ENCODE measurements around the gene SAMD11. TPM values are rescaled to one million over a fixed set of nuclear protein-coding genes. Genes with fewer than 3 reads are reported as not detected.

Gene SAMD11
- total RNA-seq, 1 donor from 2014 or later: 6.0 TPM

GRCh38 chr1:965526-966134 is 41.9 kb downstream of the SAMD11 start:
- Histone ChIP-seq H3K36me3 (no peaks in the 10 kb centered on the region), H3K4me1 (peaks cover 17% of the 10 kb centered on the region), H3K27ac (no peak overlapping the region), H3K4me3 (no peak overlapping the region), H3K27me3 (peaks cover 7% of the 10 kb centered on the region), H3K9me3 (no peaks in the 10 kb centered on the region)
- ATAC-seq (no peak), DNase-seq (no peak)
- no peak for TF ChIP-seq CTCF (IDR thresholded peaks at IDR 0.05)
- intact Hi-C loops (cut with DNase I): loop anchor here (10.0 kb wide), 1 partner anchor 61 kb away; no protein-coding TSS in a partner anchor

GRCh38 chr1:966135-966703 is 42.5 kb downstream of the SAMD11 start, which contains the start of gene PLEKHN1:
TSS of gene PLEKHN1 (plus strand) at chr1:966482. CDS start at chr1:966532, 50 bp downstream.
- ATAC-seq: peak; percentile 80
- H3K36me3 ChIP-seq: no peaks in the 10 kb centered on the region
- H3K27ac ChIP-seq: peak within 1 kb of the TSS; percentile 78
- H3K27me3 ChIP-seq: peaks cover 13% of the 10 kb centered on the region
- peaks cover 15% of the 10 kb centered on the region for H3K4me1 ChIP-seq
- H3K4me3 ChIP-seq: peak within 1 kb of the TSS; percentile 83
- DNase-seq: no peak
- TF ChIP-seq CTCF (IDR thresholded peaks at IDR 0.05): no peak
- no peaks in the 10 kb centered on the region for H3K9me3 ChIP-seq
- intact Hi-C loops (cut with DNase I): loop anchor here (10.0 kb wide), 1 partner anchor 61 kb away; no protein-coding TSS in a partner anchor

- Histone ChIP-seq H3K4me3 (peak overlapping the region; percentile 83), H3K27me3 (peaks cover 18% of the 10 kb centered on the region), H3K4me1 (peaks cover 12% of the 10 kb centered on the region), H3K27ac (peak overlapping the region; percentile 78), H3K36me3 (no peaks in the 10 kb centered on the region), H3K9me3 (no peaks in the 10 kb centered on the region)
- intact Hi-C loops (cut with DNase I): loop anchor here (10.0 kb wide), 1 partner anchor 62 kb away; no protein-coding TSS in a partner anchor
- peak; percentile 82 for ATAC-seq
- no peak for TF ChIP-seq CTCF (IDR thresholded peaks at IDR 0.05)
- peak; percentile 89 for DNase-seq
Observed at GRCh38 chr1:966704-967300, 43.1 kb downstream of the SAMD11 start.

- H3K4me3 ChIP-seq: peak overlapping the region; percentile 83
- TF ChIP-seq CTCF (IDR thresholded peaks at IDR 0.05): no peak
- no peaks in the 10 kb centered on the region for H3K36me3 ChIP-seq
- intact Hi-C loops (cut with DNase I): loop anchor here (10.0 kb wide), 1 partner anchor 63 kb away; no protein-coding TSS in a partner anchor
- no peak overlapping the region for H3K27ac ChIP-seq
- ATAC-seq (no peak), DNase-seq (no peak)
- no peaks in the 10 kb centered on the region for H3K9me3 ChIP-seq
- H3K27me3 ChIP-seq: peaks cover 27% of the 10 kb centered on the region
- peaks cover 12% of the 10 kb centered on the region for H3K4me1 ChIP-seq
Observed at GRCh38 chr1:967466-968343, 44.0 kb downstream of the SAMD11 start.

GRCh38 chr1:969260-969855 is 45.6 kb downstream of the SAMD11 start:
- intact Hi-C loops (cut with DNase I): loop anchor here (10.0 kb wide), 1 partner anchor 65 kb away; no protein-coding TSS in a partner anchor
- no peak overlapping the region for H3K4me3 ChIP-seq
- no peak for DNase-seq

More at GRCh38 chr1:969260-969855, 45.6 kb downstream of the SAMD11 start:
- Histone ChIP-seq H3K4me1 (peaks cover 12% of the 10 kb centered on the region), H3K27me3 (peaks cover 28% of the 10 kb centered on the region), H3K36me3 (no peaks in the 10 kb centered on the region), H3K9me3 (no peaks in the 10 kb centered on the region), H3K27ac (no peak overlapping the region)
- ATAC-seq: no peak
- no peak for TF ChIP-seq CTCF (IDR thresholded peaks at IDR 0.05)
